Measurements from ENCODE around the gene TM4SF4. TPM values are rescaled to one million over a fixed set of nuclear protein-coding genes. Genes with fewer than 3 reads are reported as not detected.

TM4SF4 gene
- total and polyA plus RNA-seq, 2 experiments from 2014 or later = not detected

DNA sequence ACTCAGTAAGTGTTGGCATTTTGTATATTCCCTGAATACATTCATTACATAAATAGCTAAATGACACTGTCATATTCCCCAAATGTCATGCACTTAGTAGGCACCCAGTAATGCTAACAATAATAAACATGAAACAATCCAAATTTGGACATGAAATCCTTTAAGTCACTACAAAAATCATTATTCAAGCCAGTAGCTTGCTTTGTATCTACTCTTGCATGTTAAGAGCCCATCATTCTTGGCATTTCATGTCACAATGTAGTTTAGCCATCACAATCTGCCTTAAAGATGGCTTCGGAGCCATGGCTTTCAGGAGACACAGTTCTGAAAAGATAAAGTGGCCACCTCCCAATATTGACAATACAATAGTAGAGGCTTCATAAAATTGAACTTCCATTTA is 32.9 kb upstream of the TM4SF4 start (continued):
- TF ChIP-seq, protein P1, sequence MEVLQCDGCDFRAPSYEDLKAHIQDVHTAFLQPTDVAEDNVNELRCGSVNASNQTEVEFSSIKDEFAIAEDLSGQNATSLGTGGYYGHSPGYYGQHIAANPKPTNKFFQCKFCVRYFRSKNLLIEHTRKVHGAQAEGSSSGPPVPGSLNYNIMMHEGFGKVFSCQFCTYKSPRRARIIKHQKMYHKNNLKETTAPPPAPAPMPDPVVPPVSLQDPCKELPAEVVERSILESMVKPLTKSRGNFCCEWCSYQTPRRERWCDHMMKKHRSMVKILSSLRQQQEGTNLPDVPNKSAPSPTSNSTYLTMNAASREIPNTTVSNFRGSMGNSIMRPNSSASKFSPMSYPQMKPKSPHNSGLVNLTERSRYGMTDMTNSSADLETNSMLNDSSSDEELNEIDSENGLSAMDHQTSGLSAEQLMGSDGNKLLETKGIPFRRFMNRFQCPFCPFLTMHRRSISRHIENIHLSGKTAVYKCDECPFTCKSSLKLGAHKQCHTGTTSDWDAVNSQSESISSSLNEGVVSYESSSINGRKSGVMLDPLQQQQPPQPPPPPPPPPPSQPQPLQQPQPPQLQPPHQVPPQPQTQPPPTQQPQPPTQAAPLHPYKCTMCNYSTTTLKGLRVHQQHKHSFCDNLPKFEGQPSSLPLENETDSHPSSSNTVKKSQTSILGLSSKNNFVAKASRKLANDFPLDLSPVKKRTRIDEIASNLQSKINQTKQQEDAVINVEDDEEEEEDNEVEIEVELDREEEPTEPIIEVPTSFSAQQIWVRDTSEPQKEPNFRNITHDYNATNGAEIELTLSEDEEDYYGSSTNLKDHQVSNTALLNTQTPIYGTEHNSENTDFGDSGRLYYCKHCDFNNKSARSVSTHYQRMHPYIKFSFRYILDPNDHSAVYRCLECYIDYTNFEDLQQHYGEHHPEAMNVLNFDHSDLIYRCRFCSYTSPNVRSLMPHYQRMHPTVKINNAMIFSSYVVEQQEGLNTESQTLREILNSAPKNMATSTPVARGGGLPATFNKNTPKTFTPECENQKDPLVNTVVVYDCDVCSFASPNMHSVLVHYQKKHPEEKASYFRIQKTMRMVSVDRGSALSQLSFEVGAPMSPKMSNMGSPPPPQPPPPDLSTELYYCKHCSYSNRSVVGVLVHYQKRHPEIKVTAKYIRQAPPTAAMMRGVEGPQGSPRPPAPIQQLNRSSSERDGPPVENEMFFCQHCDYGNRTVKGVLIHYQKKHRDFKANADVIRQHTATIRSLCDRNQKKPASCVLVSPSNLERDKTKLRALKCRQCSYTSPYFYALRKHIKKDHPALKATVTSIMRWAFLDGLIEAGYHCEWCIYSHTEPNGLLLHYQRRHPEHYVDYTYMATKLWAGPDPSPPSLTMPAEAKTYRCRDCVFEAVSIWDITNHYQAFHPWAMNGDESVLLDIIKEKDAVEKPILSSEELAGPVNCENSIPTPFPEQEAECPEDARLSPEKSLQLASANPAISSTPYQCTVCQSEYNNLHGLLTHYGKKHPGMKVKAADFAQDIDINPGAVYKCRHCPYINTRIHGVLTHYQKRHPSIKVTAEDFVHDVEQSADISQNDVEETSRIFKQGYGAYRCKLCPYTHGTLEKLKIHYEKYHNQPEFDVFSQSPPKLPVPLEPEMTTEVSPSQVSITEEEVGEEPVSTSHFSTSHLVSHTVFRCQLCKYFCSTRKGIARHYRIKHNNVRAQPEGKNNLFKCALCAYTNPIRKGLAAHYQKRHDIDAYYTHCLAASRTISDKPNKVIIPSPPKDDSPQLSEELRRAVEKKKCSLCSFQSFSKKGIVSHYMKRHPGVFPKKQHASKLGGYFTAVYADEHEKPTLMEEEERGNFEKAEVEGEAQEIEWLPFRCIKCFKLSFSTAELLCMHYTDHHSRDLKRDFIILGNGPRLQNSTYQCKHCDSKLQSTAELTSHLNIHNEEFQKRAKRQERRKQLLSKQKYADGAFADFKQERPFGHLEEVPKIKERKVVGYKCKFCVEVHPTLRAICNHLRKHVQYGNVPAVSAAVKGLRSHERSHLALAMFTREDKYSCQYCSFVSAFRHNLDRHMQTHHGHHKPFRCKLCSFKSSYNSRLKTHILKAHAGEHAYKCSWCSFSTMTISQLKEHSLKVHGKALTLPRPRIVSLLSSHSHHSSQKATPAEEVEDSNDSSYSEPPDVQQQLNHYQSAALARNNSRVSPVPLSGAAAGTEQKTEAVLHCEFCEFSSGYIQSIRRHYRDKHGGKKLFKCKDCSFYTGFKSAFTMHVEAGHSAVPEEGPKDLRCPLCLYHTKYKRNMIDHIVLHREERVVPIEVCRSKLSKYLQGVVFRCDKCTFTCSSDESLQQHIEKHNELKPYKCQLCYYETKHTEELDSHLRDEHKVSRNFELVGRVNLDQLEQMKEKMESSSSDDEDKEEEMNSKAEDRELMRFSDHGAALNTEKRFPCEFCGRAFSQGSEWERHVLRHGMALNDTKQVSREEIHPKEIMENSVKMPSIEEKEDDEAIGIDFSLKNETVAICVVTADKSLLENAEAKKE (CRISPR knock-in tag; IDR thresholded peaks at IDR 0.05) = no peak
- TF ChIP-seq ZNF331 (CRISPR knock-in tag; IDR thresholded peaks at IDR 0.05; ENCODE audit: low read depth) = no peak
- TF ChIP-seq NANOG (IDR thresholded peaks at IDR 0.05; ENCODE audit: borderline replicate concordance) = no peak
- no peak for TF ChIP-seq STAT1 (IDR thresholded peaks at IDR 0.05; ENCODE audit: unreplicated experiment)
- TF ChIP-seq ZNF114 (CRISPR knock-in tag; IDR thresholded peaks at IDR 0.05) = no peak

DNA sequence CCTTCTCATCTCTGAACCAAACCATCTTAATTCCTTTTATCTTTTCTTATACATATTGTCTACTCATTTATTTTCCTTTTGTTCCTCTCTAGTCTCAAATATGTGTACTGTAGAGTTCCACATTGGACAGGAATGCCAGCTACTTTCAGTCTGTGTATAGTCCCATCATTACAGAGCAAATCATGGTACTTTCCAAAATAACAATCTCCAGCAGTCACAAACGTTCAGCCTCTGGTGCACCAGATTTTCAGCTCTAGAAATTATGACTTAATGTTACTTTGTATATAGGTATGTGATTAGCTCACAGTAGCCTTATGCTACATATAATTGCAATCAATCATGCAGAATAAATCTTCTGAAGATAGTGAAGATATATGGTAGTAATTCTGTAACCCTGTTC is 32.5 kb upstream of the TM4SF4 start:
- Histone ChIP-seq H3K4me3 (no peak overlapping the region), H3F3A (replicated peaks; ENCODE audit: low read depth) (no peaks in the 10 kb centered on the region), H4K20me1 (replicated peaks; ENCODE audit: insufficient read depth) (no peaks in the 10 kb centered on the region), H3K4me1 (ENCODE audit: insufficient read depth) (no peaks in the 10 kb centered on the region), H3K27me3 (ENCODE audit: insufficient read depth) (no peaks in the 10 kb centered on the region), H2AFZ (no peak overlapping the region), H3K36me3 (ENCODE audit: insufficient read depth) (no peaks in the 10 kb centered on the region), H3K9me2 (ENCODE audit: insufficient read depth) (0 out of 2 replicates have a peak, but pooled peaks cover 7% of the 10 kb centered on the region), H3K79me2 (replicated peaks; ENCODE audit: insufficient read depth) (no peaks in the 10 kb centered on the region), H3K4me2 (no peak overlapping the region), H3K27ac (ENCODE audit: low read depth) (no peak overlapping the region)
- Mint-ChIP-seq H3K27me3 (ENCODE audit: insufficient read depth, low read depth, poor library complexity) (no peaks in the 10 kb centered on the region), H3K27ac (no peak overlapping the region), H3K36me3 (ENCODE audit: low read depth) (0 out of 3 replicates have a peak, but pooled peaks cover 2% of the 10 kb centered on the region), H3K4me1 (peaks cover 4% of the 10 kb centered on the region; the same call in 2 of the 3 replicates), H3K4me3 (no peak overlapping the region), H3K9me3 (peaks cover 15% of the 10 kb centered on the region)
- ATAC-seq (no peak), DNase-seq (ENCODE audit: low spot score) (no peak)
- TF ChIP-seq ZNF331 (CRISPR knock-in tag; IDR thresholded peaks at IDR 0.05; ENCODE audit: low read depth) = no peak
- TF ChIP-seq CREB1 (CRISPR knock-in tag; IDR thresholded peaks at IDR 0.05; ENCODE audit: low read depth) = no peak
- TF ChIP-seq EZH2phosphoT487 (IDR thresholded peaks at IDR 0.05; ENCODE audit: unreplicated experiment) = no peak
- no peak for TF ChIP-seq ZNF114 (CRISPR knock-in tag; IDR thresholded peaks at IDR 0.05)
- no peak for TF ChIP-seq JUNB (IDR thresholded peaks at IDR 0.05; ENCODE audit: unreplicated experiment)
- TF ChIP-seq, protein P2, sequence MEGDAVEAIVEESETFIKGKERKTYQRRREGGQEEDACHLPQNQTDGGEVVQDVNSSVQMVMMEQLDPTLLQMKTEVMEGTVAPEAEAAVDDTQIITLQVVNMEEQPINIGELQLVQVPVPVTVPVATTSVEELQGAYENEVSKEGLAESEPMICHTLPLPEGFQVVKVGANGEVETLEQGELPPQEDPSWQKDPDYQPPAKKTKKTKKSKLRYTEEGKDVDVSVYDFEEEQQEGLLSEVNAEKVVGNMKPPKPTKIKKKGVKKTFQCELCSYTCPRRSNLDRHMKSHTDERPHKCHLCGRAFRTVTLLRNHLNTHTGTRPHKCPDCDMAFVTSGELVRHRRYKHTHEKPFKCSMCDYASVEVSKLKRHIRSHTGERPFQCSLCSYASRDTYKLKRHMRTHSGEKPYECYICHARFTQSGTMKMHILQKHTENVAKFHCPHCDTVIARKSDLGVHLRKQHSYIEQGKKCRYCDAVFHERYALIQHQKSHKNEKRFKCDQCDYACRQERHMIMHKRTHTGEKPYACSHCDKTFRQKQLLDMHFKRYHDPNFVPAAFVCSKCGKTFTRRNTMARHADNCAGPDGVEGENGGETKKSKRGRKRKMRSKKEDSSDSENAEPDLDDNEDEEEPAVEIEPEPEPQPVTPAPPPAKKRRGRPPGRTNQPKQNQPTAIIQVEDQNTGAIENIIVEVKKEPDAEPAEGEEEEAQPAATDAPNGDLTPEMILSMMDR (conservative IDR thresholded peaks at IDR 0.05; ENCODE audit: low read depth in 2 of 2) = no peak
- no peak for TF ChIP-seq EZH2 (IDR thresholded peaks at IDR 0.05; ENCODE audit: low read depth, unreplicated experiment)
- no peak for TF ChIP-seq NANOG (IDR thresholded peaks at IDR 0.05; ENCODE audit: borderline replicate concordance)
- no peak for TF ChIP-seq POLR2AphosphoS5 (IDR thresholded peaks at IDR 0.05; ENCODE audit: low read depth)
- no peak for TF ChIP-seq STAT1 (IDR thresholded peaks at IDR 0.05; ENCODE audit: unreplicated experiment)
- TF ChIP-seq, protein P3, sequence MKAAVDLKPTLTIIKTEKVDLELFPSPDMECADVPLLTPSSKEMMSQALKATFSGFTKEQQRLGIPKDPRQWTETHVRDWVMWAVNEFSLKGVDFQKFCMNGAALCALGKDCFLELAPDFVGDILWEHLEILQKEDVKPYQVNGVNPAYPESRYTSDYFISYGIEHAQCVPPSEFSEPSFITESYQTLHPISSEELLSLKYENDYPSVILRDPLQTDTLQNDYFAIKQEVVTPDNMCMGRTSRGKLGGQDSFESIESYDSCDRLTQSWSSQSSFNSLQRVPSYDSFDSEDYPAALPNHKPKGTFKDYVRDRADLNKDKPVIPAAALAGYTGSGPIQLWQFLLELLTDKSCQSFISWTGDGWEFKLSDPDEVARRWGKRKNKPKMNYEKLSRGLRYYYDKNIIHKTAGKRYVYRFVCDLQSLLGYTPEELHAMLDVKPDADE (IDR thresholded peaks at IDR 0.05) = no peak

Measured in GM23338 (cell line).